ENCODE measurements around the gene YJEFN3.

YJEFN3 gene

DNA sequence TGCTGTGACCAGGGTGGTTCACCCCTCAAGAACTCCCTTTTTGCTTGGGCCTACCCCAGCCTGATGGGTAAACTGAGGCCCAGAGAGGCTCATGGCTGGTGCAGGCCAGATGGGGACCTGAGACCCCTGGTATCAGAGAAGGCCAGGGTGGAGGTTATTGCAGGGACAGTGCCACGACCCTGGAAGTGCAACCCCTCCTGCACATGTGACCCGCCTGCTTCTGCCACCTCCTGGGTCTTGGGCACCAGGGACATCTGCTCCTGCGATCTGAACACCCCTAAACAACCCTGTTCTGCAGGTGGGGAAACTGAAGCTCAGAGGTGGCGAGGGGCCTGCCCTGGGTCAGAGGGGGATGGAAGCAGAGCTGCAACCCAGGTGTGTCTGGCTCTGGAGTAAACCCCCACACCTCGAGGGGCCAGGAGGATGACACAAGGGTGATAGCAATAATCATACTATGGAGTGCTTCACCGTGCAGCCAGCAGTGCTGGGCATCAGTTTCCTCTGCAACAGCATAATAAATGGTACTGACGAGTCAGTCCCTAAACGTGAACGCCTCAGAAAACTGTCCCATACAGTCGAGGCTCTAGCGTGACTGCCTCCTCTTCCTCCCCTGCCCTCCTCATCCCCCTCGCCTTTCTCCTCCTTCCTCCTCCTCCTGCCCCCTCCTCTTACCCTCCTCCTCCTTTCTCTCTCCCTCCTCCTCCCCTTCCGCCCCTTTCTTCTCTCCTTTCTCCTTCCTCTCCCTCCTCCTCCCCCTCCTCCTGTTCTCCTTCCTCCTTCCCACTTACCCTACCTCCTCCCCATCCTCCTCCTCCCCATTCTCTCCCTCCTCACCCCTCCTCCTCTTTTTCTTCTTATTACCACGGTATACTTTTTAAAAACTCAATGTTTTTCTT lies 4.3 kb downstream of the YJEFN3 start:
- in situ Hi-C loops (cut with MboI; ENCODE audit: low pct_unique_long_range_greater_than_20kb, low sequenced_read_pairs, unreplicated experiment): loop anchor here (25.0 kb wide), 2 partner anchors 429 to 704 kb away; no protein-coding TSS in a partner anchor
- TF ChIP-seq, protein P1, sequence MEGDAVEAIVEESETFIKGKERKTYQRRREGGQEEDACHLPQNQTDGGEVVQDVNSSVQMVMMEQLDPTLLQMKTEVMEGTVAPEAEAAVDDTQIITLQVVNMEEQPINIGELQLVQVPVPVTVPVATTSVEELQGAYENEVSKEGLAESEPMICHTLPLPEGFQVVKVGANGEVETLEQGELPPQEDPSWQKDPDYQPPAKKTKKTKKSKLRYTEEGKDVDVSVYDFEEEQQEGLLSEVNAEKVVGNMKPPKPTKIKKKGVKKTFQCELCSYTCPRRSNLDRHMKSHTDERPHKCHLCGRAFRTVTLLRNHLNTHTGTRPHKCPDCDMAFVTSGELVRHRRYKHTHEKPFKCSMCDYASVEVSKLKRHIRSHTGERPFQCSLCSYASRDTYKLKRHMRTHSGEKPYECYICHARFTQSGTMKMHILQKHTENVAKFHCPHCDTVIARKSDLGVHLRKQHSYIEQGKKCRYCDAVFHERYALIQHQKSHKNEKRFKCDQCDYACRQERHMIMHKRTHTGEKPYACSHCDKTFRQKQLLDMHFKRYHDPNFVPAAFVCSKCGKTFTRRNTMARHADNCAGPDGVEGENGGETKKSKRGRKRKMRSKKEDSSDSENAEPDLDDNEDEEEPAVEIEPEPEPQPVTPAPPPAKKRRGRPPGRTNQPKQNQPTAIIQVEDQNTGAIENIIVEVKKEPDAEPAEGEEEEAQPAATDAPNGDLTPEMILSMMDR (IDR thresholded peaks at IDR 0.05; ENCODE audit: extremely low read depth, insufficient read depth, missing control alignments): no peak
- no peak for DNase-seq (ENCODE audit: low spot score)

DNA sequence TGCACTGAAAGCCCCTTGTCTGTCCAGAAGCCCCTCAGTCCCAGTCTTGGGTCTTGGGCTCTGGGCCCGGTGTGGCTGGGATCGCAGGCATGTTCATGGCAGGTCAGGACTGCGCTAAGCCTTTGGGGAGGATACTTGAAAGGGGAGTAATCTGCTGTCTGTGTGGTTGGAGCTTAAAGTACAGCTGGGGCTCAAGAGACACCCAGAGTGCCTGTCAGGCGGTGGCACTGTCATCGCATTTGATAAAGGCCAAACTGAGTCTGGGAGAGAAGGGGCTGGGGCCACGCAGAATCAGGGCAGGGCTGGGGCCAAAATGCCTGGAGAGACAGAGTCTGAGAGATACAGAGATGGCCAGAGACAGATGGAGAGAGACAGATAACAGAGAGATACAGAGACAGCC lies 5.1 kb downstream of the YJEFN3 start:
- DNase-seq (ENCODE audit: low spot score): no peak
- TF ChIP-seq, protein P1 (IDR thresholded peaks at IDR 0.05; ENCODE audit: extremely low read depth, insufficient read depth, missing control alignments): no peak
- in situ Hi-C loops (cut with MboI; ENCODE audit: low pct_unique_long_range_greater_than_20kb, low sequenced_read_pairs, unreplicated experiment): loop anchor here (25.0 kb wide), 2 partner anchors 428 to 703 kb away; no protein-coding TSS in a partner anchor

DNA sequence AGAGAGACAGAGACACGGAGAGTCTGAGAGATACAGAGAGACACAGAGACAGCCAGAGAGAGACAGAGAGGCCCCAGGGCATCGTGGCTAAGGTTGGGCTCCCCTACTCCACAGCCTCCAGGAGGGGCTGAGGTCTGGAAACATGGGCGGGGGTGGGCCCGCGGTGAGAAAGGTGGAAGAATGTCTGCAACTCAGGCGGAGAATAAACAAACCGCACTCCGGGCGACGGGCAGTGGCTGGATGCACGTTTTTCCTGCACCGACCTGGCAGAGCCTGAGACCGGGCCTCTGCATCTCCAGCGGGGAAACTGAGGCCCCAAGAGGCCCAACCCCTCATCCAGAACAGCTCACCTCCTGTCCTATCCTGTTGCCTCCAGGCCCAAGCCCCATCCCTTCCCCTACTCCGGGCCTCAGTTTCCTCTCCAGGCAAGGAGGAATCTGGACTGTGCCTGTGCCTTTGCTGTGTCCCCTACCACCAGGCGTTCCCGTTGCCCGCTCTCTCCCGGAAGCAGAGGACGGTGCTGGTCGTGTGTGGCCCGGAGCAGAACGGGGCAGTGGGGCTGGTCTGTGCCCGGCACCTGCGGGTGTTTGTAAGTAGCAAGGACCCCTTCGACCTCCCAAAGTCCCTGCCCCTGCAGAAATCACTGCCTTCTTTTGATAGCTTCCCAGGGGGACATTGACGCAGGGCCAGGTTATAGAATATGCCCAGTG lies 6.0 kb downstream of the YJEFN3 start:
- TF ChIP-seq, protein P1 (IDR thresholded peaks at IDR 0.05; ENCODE audit: extremely low read depth, insufficient read depth, missing control alignments): no peak
- no peak for DNase-seq (ENCODE audit: low spot score)
- in situ Hi-C loops (cut with MboI; ENCODE audit: low pct_unique_long_range_greater_than_20kb, low sequenced_read_pairs, unreplicated experiment): loop anchor here (25.0 kb wide), 2 partner anchors 428 to 703 kb away; no protein-coding TSS in a partner anchor

DNA sequence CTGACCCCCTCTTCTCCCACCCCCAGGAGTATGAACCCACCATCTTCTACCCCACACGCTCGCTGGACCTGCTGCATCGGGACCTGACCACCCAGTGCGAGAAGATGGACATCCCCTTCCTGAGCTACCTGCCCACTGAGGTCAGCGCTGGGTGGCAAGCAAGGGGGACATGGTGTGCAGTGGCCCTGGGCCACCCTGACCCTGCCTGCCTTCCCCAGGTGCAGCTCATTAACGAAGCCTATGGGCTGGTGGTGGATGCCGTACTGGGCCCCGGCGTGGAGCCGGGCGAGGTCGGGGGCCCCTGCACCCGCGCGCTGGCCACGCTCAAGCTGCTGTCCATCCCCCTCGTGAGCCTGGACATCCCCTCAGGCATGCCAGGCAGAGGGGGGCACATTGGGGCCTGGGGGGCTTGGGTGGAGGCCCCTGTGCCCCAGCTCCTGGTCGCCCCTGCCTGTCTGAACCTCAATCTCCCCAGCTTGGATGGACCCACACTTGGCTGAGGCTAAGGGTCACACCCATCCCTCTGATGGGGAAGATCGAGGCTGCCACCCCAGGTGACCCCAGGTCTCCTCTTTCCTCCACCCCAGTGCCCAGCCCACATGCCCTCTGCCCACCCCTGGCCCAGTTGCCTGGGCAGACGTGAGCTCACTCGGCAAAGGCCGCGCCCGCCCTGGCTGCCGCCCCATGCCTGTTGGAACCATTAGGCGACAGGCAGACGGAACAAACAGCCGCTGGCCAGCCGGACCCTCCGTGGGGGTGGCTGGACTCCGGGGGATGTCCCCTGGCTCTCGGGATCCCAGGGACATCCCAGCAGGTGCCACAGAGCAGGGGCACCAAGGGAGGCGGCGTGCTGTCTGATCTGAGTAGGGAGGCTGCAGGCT lies 6.8 kb downstream of the YJEFN3 start:
- no peak for DNase-seq (ENCODE audit: low spot score)
- in situ Hi-C loops (cut with MboI; ENCODE audit: low pct_unique_long_range_greater_than_20kb, low sequenced_read_pairs, unreplicated experiment): loop anchor here (25.0 kb wide), 2 partner anchors 427 to 702 kb away; no protein-coding TSS in a partner anchor
- TF ChIP-seq, protein P1 (IDR thresholded peaks at IDR 0.05; ENCODE audit: extremely low read depth, insufficient read depth, missing control alignments): no peak

DNA sequence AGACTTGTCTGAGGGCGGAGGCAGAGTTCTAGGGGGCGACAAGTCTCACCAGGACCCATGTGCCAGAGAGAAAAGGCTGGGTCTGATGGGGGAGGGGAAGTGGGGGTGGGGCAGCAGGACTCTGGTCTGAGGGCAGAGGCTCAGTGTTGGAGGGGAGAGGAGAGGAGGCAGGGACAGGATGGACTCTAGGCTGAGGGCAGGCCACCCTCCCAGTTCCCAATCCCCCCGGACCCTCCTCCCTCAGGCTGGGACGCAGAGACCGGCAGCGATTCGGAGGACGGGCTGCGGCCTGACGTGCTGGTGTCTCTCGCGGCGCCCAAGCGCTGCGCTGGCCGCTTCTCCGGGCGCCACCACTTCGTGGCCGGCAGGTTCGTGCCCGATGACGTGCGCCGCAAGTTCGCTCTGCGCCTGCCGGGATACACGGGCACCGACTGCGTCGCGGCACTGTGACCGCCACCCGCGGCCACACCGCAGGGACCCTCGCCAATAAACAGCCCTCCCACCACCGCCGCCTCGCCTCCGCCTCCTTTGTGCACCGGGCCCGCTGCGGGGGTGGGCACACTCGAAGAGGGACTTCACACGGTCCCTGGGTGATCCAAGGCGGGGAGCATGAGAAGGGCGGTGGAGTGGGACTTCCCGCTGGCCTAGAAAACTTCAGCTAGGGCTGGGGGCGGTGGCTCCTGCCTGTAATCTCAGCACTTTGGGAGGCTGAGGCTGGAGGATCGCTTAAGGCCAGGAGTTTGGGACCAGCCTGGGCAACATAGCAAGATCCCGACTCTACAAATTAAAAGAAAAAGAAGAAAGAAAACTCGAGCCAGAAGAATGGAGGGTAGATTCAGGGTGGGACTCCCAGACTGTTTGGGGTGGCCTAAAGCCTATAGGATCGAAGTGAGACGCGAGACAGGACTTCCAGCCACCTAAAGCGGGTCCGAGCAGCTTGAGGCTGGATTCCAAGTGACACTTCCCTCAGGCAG lies 8.7 kb downstream of the YJEFN3 start:
- peak; percentile 71 for DNase-seq (ENCODE audit: low spot score)
- in situ Hi-C loops (cut with MboI; ENCODE audit: low pct_unique_long_range_greater_than_20kb, low sequenced_read_pairs, unreplicated experiment): loop anchor here (25.0 kb wide), 2 partner anchors 425 to 700 kb away; no protein-coding TSS in a partner anchor
- TF ChIP-seq, protein P1 (IDR thresholded peaks at IDR 0.05; ENCODE audit: extremely low read depth, insufficient read depth, missing control alignments): no peak

All from GM13977 (cell line).